PC-3 (cell line): ENCODE data around the gene SULF2.
A peak's percentile ranks its signal among the peaks of the same experiment; 100 is the strongest.

Experiments
- EZH2 ChIP-seq: fragments of 300-600 bp; sonication (generic); IDR thresholded peaks from one replicate; pipeline ENCODE4 v1.6.1; 2017; ENCODE audit warnings: antibody characterized with exemption, mild to moderate bottlenecking, low read length; ENCODE audit not compliant: unreplicated experiment
- EZH2phosphoT487 ChIP-seq: fragments of 300-600 bp; sonication (generic); IDR thresholded peaks from 2 replicates; pipeline ENCODE4 v1.6.1; 2018; ENCODE audit warnings: mild to moderate bottlenecking, antibody characterized with exemption, low read length, borderline replicate concordance
- TF ChIP-seq, protein P1 (sequence below): fragments of 300-600 bp; sonication (generic); conservative IDR thresholded peaks from 2 replicates; pipeline ENCODE4 v1.5.1; 2017; ENCODE audit warnings: antibody characterized with exemption, low read depth, mild to moderate bottlenecking, low read length

DNA sequence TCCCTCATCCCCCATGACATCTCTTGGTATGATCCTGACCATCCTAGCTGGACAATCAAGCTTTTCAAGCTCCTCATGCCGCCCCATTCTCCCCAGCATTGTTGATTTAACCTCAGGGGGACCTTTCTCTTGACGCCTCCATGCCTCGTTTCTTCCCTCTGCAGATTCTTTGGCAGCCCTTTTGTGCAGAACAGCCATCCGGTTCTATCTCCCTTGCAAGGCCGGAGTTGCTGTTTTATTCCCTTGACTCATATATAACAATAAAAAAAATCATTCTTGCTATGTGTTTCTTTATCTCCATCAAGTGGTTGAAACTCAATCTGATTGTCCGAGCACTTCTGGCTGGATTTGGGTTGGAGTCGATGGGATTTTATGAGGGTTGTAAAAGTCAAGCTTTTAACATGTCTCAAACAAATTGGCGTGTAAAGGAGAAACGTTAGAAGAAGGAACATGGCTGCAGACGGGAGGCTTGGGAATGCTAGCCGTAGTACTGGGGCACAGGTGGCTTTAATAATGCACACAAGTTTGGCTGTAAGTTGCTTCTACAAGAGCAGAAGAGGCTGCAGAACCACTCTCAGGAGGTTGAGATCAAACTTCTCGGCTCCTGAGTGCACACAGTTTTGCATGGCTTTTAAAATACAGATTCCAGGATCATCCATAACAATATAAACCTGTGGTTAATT is 3.9 kb upstream of the SULF2 start:
- TF ChIP-seq, protein P1, sequence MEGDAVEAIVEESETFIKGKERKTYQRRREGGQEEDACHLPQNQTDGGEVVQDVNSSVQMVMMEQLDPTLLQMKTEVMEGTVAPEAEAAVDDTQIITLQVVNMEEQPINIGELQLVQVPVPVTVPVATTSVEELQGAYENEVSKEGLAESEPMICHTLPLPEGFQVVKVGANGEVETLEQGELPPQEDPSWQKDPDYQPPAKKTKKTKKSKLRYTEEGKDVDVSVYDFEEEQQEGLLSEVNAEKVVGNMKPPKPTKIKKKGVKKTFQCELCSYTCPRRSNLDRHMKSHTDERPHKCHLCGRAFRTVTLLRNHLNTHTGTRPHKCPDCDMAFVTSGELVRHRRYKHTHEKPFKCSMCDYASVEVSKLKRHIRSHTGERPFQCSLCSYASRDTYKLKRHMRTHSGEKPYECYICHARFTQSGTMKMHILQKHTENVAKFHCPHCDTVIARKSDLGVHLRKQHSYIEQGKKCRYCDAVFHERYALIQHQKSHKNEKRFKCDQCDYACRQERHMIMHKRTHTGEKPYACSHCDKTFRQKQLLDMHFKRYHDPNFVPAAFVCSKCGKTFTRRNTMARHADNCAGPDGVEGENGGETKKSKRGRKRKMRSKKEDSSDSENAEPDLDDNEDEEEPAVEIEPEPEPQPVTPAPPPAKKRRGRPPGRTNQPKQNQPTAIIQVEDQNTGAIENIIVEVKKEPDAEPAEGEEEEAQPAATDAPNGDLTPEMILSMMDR: 0 out of 2 replicates have a peak, but pooled peaks have one; percentile 16
- TF ChIP-seq EZH2phosphoT487 (no peak), EZH2 (no peak)
